HTERT RPE-1 (cell line): Measurements from ENCODE around the gene TNS1.

Experiments used
- in situ Hi-C: fragments of 300-500 bp; cut with MboI; formaldehyde crosslinking; loops from 4 replicates; pipeline ENCODE4 v1.14.3; 2020; ENCODE audit warnings: low sequenced_read_pairs

The TNS1 gene

DNA sequence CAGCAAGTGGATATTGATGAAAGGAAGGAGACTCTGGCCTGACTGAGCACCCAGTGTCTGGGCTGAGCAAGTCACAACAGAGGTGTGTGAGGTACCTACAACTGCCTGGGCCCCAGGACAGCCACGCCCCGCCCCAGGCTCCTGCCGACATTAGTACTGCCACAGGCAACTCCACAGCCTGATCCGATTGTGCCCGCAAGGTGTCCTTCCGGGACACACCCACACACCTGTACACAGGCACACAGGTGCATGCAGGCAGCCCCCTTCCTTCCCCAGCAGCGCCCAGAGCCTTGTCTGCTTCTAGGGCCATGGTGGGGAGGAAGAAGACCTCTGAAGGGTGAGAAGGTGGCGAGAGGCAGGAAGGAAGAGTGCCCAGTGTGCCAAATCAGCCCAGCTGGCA is 83.6 kb downstream of the TNS1 start:
- in situ Hi-C loops = no loop called here

DNA sequence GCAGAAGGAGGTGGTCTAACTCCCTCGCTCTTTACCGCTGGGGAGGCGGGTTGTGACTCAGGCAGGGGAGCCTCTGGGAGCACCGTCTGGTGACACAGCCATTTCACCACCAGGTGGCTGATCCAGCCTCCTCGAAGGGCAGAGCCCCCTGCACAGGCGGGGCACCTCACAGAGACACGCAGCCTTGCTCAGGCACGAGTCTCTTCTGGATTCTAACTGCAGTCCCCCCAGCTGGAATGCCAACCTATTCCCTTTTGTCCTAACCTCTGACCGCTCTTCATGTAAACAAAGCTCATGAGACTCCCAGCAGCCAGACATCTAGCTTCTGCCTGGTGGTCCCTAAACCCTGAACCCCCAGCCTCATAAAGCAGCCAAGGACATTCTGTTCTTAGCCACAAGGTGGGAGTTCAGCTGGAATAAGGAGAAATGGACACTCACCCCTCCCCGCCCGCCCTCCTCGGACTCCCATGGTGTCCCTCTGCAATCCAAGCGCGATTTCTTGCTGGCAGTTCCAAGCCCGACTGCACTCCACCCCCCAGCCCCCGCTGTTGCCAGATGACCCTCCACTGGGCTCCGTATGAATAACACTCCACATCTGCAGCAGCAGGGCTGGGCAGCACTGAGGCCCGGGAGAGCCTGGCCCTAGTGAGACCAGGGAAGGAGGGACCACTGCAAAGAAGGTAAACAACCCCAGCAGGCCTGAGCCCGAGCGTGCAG is 84.3 kb downstream of the TNS1 start:
- in situ Hi-C loops = no loop called here

DNA sequence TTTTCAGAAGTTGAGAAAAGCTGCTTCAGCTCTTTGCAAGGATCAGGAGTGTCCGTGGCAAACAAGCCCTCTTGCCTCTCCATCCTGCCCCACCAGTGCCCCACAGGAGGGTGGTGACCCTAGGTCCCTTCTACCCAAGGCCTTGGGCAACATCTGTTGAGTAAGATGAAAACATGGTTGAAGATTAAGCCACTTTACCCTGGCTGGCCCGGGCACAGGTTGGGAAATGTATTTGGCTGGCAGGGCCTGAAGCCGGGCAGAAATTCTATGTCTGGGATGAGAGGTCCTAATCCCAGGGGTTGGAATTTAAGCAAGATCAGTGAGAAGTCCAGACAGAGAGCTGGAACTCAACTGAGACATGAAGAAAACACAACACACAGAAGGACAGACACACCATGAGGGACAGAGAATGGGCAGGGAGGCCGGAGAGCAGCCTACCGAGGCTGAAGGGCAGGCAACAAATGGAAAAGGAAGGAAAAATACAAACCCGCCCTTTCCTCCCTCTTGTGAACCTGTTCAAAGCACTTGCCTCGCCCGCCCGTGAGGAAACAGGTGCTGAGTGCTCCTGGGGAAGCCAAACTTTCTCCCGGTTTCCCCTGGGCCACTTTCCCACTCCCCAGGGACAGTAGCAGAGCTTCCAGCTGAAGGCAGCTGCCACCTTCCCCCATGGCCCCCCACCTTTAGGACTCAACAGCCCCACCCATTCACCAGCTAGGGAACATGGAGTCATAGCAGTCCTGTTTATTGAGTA is 86.1 kb downstream of the TNS1 start:
- in situ Hi-C loops = no loop called here

DNA sequence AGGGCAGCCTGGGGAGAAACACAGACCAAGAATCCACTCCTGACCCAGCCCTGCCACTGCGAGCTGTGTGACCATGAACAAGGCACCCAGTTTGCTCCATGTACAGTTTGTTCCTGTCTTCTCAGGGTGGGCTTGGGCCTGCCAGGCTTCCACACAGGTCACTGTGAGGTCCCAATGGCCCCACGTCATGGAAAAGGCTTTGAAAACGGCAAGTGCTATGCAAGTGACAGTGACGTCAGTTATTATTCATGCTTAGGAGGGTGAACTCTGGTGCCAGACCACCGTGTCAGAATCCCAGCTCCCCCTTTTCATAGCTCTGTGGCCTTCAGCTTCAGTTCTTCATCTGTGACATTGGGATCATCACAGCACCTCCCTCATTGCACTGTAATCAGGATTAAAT is 87.1 kb downstream of the TNS1 start:
- in situ Hi-C loops = no loop called here

DNA sequence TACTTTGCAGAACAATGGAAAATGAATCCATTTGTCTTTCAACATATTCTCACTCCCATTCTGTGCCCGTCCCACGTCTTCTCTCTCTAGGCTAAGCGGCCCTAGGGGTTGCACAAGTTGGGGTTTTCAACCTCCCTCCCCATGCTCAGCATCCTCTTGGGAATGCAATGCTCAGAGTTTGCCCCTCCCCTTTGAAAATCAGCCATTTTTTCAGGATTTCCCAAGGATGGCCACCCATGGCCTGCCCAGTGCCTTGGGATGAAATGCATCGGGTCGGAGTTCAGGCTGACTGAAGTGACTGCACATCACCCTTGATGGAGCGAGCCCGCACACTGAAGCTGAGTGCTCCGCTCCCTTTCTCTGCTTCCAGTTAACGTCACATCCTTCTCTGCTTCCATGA is 87.9 kb downstream of the TNS1 start:
- in situ Hi-C loops = no loop called here

DNA sequence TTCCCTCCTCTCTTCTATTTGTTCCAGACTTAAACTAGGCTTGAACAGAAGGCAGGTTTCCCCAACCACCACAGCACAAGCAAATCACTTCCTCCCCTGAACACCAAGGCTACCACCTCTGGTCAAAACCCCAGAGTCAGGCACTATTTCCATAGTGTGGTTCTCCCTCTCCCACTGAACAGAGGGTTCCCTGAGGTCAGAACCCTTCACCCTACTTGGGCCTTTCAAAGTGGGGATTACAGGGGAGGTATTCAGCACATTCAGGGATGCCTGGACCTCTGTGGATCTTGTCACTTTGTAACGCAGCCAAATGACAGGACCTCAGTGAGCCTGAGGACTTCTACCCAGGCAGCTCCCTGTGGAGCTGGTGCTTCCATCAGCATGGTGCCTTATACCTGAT is 88.7 kb downstream of the TNS1 start:
- in situ Hi-C loops = no loop called here

DNA sequence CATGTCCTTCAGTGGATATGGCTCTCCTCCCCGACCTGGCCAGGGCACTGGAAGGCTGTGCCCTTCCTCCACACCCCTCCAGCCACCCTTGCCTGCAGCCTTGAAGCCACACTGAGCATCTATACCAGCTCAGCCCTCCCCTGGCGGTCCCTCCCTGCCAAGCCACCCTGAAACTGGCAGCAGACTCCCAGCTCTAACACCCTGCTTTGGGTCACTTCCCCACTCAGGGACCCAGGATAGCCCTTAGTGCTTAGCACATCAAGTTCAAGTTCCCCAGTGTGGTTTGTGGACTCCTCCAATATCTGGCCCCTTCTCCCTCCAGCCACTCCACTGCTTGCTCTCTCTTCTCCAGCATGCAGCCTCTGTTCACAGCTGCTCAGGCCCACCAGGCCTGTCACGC is 89.4 kb downstream of the TNS1 start:
- in situ Hi-C loops = no loop called here

DNA sequence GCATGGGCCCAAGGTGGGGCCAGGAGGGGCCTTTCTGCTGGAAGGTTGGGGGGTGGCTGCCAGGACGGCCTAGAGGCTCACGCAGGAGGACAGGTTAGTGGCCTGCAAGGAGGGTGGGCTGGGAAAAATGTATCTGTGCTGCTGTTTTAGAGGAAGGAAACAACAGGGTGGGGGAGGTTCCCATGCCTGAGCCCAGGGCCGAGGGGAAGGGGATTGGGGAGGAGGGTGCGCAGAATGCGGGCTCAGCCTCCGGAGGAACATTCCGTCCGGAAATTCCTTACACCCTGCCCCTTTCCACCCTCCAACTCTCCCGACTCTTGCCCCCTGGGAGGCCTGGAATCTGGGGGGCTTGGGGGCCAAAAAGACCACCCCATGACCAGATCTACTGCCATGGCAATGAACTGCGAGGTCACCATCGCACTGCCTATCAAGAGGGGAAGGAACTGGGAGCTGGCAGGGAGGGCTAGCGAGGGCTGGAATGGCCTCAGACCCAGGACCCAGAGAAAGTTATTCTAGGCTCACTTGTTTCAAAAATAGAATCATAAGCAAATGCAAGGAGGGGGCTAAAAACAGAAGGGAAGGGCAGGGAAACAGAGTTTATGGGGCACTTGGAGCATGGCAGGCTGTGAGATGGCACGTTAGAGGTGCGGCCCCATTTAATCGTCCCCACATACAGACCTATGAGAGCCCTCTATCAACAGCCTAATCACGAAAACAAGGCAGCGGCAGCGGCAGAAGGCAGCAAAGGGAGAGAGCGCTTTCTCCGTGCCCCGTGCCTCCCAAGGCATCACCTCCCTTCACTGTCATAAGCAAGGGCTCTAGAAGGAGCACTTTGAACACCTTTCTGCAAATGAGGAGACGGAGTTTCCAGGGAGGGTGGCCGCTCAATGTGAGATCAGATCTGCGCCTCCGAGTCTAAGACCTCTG is 90.4 kb downstream of the TNS1 start:
- in situ Hi-C loops = no loop called here

DNA sequence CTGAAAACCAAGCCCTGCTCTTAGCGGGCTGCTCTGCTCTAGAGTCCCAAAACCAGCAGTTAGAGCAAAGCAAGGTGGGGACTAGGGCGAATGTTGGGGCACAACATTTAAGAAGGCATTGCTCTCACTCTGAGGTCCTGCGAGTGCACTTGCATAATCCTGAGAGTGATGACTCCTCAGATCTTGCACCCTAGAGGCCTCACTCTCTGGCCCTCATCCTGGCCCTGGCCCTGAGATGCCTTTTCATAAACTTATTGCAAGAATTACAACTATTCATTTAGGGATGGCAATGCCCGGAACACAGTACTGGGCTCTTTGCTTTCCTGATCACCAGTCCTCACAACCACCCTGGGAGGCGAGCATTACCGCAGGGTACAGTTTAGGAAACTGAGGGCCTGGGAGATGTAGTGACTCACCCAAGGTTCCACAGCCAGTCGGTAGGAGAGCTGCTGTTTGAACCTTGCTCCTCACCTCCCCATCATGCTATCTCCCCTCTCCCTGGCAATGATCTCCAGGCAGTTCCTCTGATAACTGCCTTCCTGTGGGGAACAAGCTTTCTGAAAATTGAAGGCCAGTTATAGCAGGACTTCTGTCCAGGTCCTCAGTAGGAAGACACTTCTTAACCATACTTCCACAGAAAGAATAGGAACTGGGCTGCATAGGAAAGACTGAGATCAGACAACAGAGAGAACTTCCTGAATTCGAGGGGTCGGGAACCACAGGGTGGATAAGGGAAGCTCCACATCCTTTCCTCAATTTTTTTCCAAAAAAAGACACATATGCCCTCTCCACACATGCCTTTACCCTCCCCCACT is 91.3 kb downstream of the TNS1 start:
- in situ Hi-C loops = no loop called here

DNA sequence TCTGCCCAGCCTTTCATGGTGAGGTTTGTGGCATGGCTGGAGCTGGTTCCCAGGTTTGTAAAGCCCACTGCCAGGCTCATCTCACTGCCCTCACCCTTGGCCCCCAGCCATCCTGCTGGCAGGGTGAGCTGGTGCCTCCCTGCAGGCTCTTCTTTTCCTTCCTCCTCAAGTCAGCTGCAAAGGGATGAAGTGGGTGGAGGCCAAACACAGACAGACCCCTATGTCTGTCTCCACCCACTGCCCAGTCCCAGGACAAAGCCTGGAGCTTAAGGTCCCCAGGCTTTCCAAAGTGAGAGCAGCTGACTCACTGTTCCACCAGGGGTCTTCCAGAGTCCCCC is 92.0 kb downstream of the TNS1 start:
- in situ Hi-C loops = no loop called here

DNA sequence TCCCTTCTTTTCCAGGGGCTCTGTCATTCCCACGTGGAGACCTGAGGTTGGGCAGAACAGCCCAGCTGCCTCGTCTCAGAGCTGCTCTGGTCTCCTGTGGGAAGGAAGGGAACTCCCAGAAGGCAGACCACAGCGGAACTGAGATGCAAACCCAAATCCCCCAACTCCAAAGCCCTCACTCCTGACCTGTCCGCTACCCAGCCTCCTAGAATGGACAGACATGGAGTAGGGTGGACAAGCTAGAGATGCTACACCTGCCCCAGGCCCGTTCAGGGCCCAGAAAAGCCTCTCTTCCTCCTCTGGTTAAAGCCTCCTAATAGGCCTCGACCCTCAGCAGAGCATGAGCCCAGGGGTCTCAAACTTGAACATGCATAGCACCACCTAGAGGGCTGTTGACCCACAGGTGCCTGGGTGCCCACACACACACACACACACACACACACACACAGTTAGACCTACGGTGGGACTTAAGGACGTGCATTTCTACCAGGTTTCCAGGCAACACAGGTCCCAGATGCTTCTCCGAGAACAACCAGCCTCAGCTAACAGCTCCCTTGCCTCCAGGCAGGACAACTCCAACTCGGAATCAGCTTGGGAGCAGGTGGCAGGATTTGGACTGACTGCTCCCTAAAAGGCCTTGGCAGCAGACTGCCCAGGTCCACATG is 93.5 kb downstream of the TNS1 start:
- in situ Hi-C loops = no loop called here

DNA sequence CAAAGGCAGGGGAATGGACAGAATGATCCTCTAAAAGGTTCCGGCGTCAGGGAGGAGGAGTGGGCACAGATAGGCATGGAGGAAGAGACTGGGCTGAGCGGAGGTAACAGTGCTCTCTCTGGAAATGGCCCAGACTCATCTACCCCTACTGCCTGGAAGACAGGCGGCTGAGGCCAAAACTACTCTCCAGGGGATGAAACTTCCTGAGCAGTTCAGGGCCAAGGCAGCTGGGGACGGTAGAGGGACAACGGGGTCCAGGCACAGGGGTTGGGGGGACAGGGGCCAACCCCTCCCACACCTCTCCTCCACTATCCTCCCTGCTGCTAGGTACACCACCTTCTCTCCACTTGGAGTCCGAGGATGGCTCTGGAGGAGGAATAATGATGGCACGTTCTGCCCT is 94.3 kb downstream of the TNS1 start:
- in situ Hi-C loops = no loop called here

DNA sequence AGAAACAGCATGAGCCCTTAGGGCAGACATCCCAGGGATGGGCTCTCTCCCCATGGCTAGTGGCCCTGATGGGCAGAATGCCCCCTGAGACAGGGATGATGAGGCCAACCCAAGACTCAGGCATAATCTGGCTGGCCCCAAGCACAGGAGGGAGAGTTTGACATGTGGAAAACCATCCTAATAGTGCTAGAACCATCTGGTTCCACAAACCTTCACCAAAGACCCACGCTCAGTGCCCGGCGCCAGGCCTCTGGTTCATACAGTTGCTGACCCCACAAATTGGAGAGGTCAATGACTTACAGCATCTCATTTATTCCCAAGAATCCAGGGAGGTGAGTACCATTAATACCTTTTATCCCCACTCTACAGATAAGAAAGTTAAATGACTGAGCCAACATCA is 95.5 kb downstream of the TNS1 start:
- in situ Hi-C loops = no loop called here

DNA sequence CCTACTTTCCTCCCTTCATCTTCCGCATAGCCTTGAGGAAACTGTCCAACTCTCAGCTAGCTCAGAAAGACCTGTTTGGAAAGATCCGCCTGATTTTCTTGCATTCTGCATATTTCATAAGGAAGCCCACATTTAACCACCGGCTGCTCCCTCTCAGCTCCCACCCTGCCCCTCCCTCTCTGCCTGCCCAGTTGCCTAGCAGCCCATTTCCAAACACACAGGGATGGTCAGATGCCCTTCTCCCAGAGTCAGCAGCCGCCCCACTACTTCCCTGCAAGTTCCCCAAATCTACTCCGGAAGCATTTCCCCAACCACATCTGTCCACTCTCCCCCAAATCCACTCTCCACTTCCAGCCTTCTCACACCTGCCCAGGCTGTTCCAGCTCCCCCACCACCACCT is 96.0 kb downstream of the TNS1 start:
- in situ Hi-C loops = no loop called here

DNA sequence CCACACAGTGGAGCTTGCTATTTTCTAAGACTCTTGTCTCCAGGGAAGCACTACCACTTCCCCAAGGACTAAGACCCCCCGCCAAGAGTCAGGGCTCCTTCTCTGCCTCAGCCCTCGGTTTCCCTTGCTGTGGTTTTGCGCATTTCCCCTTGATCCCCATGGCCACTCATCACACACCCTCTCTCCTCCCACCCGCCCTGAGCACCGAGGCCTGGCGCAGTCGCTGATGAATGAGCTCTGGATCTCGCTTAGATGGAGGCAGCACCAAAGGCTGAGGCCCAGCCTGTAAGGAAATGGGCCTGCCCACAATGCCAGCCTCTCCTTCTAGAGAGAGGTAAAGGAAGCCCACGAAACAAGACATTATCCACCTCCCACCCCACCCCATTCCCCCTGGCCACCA is 96.9 kb downstream of the TNS1 start:
- in situ Hi-C loops = no loop called here

DNA sequence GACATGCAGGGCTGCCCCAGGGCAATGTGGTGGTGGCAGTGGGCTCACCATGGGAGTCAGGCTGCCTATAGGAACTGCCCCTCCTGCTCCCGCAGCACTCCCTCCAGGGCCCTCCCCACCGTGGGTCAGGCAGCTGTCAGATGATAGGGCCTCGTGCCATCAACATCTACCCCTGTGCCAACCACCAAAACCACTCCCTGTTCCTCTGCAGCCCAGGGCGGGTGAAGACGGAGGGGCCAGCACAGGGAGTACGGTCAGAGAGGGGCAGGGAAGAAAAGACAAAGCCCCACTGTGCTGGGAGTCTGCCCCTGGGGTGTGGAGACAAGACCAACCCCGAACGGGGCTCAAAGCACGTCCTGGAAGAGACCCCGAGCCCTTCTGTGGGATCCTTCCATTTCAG is 97.4 kb downstream of the TNS1 start:
- in situ Hi-C loops = no loop called here

DNA sequence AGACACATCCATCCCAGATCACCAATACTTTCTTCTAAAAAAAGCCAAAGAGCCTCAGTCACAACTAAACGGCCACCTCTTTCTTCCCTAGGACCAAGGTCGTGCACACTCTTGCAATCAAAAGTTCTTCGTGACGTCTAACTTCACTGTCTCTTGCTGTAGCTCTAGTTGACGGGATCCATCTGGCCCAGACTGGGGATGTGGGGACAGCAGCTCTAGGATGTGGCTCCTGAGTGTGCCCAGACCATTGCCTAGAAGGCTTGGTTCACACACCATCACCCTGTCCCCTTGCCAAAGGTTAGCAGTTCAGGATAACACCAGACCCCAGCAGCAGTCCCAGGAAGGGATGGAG is 98.2 kb downstream of the TNS1 start:
- in situ Hi-C loops = no loop called here

DNA sequence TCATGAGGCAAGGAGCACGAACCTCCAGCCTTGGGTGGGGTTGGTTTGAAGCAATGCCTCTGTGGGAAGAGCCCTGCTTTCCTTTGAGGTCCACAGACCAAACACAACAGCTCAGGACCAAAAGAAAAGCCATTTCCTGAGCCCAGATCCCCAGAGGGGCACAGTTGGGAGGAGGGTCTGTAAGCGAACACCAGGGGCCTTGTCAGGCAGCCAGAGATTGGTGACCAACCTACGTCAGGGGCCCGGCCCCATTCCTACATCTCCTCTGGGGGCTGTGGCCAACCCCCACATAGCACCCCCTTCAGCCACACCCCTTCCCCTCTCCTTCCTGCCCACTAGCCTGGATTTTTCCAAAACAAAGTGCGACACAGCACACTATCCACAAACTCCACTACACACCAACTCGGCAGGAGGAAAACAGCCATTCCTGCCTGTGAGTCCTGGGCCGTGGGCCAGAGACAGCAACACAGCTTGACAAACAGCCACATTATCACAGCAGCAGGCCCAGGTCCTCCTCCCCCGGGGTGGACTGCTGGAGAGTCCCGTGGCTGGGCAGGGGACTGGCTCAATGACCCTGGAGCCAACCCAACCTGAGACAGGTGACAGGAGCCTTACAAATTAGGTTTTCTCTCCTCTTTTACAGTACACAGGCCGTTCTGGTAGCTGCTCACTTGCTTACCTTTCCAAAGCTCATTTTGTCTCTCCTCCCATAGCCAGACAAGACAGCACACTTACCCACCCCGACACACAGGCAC is 98.8 kb downstream of the TNS1 start:
- in situ Hi-C loops = no loop called here

DNA sequence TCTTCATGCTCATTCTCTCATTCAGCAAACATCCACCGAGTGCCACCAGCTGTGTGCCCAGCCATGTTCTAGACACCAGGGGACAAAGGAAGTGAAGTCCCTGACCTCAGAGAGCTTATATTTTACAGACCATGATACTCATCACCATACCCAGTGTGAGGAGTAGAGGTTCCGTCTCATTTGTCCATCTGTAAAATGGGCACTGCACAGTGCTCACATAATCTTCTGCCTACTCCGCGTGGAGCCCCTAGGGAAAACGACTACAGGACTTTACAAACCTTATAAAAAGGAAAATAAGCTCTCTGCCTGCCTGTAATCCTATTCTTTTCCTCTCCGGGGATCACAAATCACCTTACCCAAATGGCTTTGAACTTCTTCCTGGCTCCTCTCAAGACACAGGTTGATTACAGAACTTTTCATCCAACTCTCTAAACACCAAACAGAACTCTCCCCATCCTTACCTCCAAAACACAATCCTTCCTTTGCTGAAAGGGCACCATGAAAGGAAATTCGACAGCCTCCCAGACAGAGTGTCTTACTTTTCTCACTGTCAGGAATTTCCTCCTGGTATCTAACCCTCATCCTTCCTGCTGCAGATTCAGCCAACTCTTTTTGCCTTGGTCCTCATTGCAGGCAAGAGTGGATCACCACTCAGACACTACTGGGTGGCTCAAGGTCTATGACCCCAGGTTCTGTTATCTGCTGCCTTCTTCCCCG is 99.5 kb downstream of the TNS1 start:
- in situ Hi-C loops = no loop called here
